NCI-H187 (cell line): ENCODE data around the gene VCY.
"Not testable (repeated sequence)": the region's sequence is repeated elsewhere in the genome, so short reads cannot be mapped to it uniquely, and the experiment has no call there.

Experiments used
- DNase-seq, 2 experiments: peaks; one replicate each; lab custom pipeline; 2025; lab: John Stamatoyannopoulos, UW

VCY gene

GRCh38 chrY:13986373-13986772 is at the start of gene VCY:
TSS of gene VCY (minus strand) at chrY:13986473. CDS start at chrY:13986440, 33 bp downstream.
- not testable (repeated sequence) for DNase-seq

- not testable (repeated sequence) for DNase-seq
These were observed 44.1 kb upstream of the VCY start for GRCh38 chrY:14030395-14030794.

- not testable (repeated sequence) for DNase-seq
These were observed 25.6 kb upstream of the VCY start for GRCh38 chrY:14011916-14012315.

GRCh38 chrY:13942406-13942805 is 43.9 kb downstream of the VCY start:
- not testable (repeated sequence) for DNase-seq
